ENCODE measurements around the gene NPM1.
"Not testable (repeated sequence)": the region's sequence is repeated elsewhere in the genome, so short reads cannot be mapped to it uniquely, and the experiment has no call there.

Gene NPM1

DNA sequence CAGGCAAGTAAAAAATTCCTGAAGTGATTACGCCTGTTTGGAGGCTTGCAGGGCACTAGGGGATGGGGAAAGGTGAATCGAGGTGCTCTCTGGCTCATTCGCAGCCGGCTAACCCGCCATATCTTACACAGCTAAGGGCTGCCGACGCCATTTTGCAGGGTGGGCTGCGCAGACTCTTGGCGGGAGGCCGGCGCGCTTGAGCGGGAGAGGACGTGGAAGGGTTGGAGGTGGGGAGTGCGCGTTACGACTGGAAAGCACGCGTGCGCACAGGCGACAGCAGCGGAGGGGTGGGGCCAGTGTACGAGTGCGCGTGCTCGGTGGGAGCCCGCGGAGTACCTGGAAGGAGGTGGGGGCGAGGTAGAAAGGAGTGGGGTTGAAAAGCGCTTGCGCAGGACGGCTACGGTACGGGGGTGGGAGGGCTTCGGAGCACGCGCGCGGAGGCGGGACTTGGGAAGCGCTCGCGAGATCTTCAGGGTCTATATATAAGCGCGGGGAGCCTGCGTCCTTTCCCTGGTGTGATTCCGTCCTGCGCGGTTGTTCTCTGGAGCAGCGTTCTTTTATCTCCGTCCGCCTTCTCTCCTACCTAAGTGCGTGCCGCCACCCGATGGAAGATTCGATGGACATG lies at the start of gene NPM1:
TSS of gene NPM1 (plus strand) at position 505 of the 625 bp plus-strand sequence. CDS start at position 605, 100 bp downstream.
- DNase-seq: peak; percentile 93

GRCh38 chr5:171340042-171340441 lies 47.6 kb upstream of the NPM1 start:
- no peak for DNase-seq

- DNase-seq: no peak
Measured at GRCh38 chr5:171340491-171340890, 47.2 kb upstream of the NPM1 start.

GRCh38 chr5:171342362-171343111 lies 45.1 kb upstream of the NPM1 start:
- peak; percentile 2 for DNase-seq

- DNase-seq: no peak
Measured at GRCh38 chr5:171344936-171345608, 42.6 kb upstream of the NPM1 start.

DNA sequence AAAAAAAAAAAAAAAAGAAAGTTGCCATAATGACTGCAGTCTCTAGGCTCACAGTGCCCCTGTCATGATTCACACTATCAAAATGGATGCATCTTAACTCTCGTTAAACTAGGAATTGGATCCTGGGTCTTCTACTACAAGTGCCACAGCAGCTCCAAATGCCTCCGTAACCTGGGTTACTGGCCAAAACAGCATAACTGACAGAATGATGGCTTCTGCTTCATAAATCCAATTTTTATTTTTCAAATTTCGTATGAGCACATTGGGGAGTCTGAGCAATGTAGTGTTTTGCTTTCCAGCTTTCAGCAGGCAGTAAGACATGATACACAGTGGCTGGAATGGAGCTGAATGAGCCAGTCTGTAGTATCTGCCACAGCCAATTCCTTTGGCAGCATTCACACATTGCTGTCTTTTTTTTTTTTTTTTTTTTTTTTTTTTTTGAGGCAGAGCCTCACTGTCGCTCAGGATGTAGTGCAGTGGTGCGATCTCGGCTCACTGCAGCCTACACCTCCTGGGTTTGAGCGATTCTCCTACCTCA lies 36.0 kb upstream of the NPM1 start:
- DNase-seq: no peak

- DNase-seq: no peak
Measured at GRCh38 chr5:171355302-171355724, 32.3 kb upstream of the NPM1 start.

DNA sequence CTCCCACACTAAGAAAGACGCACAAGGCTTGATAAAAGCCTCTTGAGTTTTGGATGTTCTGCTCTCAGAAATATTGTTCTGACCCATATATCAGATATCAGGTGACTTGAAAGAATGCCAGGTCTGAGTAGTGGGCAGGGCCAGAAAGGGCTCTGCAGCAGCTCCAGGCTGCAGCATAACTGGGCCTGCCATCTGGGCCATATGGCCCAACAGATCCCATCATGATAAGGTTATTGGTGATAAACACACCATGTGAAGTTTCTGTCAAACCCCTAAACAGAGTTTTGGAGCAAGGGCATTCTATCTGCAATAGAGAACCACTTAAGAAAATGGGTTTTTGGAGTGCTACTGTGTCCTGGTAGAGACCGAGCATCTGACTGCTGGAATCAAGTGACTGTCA lies 29.8 kb upstream of the NPM1 start:
- DNase-seq: no peak

DNA sequence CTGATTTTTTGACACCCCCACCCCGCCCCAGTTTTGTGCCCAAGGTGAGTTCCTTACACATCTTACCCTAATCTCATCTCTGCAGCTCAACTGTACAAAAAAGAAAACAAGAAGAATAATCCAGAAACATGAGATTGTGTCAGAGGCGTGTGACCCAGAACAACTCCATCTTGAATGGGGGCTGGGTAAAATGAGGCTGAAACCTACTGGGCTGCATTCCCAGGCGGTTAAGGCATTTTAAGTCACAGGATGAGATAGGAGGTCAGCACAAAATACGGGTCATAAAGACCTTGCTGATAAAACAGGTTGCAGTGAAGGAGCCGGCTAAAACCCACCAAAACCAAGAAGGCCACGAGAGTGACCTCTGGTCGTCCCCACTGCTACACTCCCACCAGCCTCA lies 26.5 kb upstream of the NPM1 start:
- not testable (repeated sequence) for DNase-seq

- not testable (repeated sequence) for DNase-seq
Measured at GRCh38 chr5:171363249-171363648, 24.4 kb upstream of the NPM1 start.

DNA sequence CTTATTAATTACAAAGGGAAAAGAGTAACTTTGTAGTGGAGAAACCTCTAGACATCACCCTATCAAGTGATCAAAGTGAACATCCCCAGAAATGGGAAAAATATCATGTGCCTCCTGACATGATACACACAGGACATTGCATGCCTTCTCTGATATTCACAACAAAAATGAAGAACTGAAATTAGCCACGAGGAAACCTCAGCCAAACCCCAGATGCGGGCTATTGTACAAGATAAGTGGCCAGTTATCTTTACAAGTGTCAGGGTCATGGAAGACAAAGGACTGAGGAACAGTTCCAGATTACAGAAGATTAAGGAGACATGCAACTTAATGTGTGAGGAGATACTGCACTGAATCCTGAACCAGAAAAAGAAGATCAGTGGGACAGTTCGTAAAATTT lies 23.8 kb upstream of the NPM1 start:
- no peak for DNase-seq

DNA sequence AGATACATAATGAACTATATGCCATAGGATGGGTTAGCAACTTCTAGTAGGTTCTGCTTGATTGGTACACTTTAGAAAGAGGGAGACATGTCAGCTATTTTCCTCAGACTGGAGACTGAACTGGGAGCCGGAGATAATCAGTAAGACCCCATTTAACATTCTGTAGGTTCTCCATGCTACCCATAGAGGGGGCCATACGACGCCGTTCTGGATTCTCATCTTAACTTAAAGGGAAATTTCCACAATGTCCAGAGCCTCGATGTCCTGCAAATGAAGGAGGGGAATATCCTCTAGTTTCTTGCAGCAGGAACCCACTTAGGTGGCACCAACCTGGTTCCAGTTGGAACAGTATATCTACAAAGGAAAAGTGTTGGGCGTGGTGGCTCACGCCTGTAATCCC lies 22.3 kb upstream of the NPM1 start:
- no peak for DNase-seq

- no peak for DNase-seq
Measured at GRCh38 chr5:171366645-171367044, 21.0 kb upstream of the NPM1 start.

- DNase-seq: no peak
Measured at GRCh38 chr5:171367424-171368370, 20.0 kb upstream of the NPM1 start.

DNA sequence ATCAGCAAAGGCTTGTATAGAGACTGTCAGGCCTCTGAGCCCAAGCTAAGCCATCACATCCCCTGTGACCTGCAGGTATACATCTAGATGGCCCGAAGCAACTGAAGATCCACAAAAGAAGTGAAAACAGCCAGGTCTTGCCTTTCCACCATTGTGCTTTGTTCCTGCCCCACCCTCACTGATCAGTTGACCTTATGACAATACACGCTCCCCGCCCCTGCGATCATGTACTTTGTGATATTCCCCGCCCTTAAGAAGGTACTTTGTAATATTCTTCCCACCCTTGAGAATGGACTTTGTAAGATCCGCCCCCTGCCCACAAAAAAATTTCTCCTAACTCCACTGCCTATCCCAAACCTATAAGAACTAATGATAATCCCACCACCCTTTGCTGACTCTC lies 18.6 kb upstream of the NPM1 start:
- DNase-seq: no peak

DNA sequence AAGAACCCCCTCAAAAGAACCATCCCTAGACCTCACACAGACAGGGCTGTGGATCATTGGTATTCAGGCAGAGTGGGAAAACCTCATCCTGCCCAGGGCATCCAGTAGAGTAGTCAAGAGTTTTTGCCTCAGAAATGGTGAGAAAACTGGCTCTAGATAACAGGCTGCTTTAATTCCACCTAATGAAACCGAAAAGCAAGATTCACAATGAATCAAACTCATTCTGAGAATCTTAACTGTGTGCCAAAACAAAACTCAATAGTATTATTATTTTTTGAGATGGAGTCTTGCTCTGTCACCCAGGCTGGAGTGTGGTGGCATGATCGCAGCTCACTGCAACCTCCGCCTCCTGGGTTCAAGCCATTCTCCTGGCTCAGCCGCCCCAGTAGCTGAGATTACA lies 17.8 kb upstream of the NPM1 start:
- DNase-seq: no peak

GRCh38 chr5:171370881-171371280 lies 16.8 kb upstream of the NPM1 start:
- DNase-seq: not testable (repeated sequence)

- no peak for DNase-seq
Measured at GRCh38 chr5:171371326-171371725, 16.3 kb upstream of the NPM1 start.

DNA sequence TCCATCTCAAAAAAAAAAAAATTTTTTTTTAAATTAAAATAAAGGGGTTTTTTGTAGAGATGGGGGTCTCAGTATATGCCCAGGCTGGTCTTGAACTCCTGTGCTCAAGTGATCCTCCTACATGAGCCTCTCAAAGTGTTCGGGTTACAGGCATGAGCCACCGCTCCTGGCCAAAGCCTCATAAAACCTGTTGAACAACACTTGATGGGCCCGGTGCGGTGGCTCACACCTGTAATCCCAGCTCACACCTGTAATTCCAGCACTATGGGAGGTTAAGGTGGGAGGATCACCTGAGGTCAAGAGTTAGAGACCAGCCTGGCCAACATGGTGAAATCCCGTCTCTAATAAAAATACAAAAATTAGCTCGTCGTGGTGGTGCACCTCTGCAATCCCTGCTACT lies 7.7 kb upstream of the NPM1 start:
- no peak for DNase-seq

DNA sequence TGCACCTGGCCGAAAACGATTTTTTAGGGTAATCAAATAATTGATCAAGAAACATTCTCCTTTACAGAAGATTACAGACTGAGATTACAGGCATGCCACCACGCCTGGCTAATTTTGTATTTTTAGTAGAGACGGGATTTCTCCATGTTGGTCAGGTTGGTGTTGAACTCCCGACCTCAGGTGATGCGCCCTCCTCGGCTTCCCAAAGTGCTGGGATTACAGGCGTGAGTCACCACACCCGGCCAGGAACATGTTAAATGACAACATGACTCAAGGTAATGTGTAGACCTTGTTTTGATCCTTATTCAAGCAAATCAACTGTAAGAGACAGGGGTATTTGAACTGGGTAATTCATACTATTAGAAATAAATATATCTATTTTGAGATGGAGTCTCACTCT lies 3.2 kb upstream of the NPM1 start:
- not testable (repeated sequence) for DNase-seq

GRCh38 chr5:171384999-171385398 lies 2.6 kb upstream of the NPM1 start:
- not testable (repeated sequence) for DNase-seq

GRCh38 chr5:171386006-171386671 lies 1.5 kb upstream of the NPM1 start:
- DNase-seq: no peak

All from DMS79 (cell line).